ENCODE data around the gene TSC1.

- TF ChIP-seq CTCF (tag by site-specific recombination; IDR thresholded peaks at IDR 0.05), result no peak
- no peak for TF ChIP-seq GLIS1 (tag by site-specific recombination; IDR thresholded peaks at IDR 0.05)
- TF ChIP-seq ATF2 (tag by site-specific recombination; IDR thresholded peaks at IDR 0.05; ENCODE audit: low read depth), result no peak
- TF ChIP-seq ZSCAN16 (tag by site-specific recombination; IDR thresholded peaks at IDR 0.05), result no peak
- TF ChIP-seq, protein P1, sequence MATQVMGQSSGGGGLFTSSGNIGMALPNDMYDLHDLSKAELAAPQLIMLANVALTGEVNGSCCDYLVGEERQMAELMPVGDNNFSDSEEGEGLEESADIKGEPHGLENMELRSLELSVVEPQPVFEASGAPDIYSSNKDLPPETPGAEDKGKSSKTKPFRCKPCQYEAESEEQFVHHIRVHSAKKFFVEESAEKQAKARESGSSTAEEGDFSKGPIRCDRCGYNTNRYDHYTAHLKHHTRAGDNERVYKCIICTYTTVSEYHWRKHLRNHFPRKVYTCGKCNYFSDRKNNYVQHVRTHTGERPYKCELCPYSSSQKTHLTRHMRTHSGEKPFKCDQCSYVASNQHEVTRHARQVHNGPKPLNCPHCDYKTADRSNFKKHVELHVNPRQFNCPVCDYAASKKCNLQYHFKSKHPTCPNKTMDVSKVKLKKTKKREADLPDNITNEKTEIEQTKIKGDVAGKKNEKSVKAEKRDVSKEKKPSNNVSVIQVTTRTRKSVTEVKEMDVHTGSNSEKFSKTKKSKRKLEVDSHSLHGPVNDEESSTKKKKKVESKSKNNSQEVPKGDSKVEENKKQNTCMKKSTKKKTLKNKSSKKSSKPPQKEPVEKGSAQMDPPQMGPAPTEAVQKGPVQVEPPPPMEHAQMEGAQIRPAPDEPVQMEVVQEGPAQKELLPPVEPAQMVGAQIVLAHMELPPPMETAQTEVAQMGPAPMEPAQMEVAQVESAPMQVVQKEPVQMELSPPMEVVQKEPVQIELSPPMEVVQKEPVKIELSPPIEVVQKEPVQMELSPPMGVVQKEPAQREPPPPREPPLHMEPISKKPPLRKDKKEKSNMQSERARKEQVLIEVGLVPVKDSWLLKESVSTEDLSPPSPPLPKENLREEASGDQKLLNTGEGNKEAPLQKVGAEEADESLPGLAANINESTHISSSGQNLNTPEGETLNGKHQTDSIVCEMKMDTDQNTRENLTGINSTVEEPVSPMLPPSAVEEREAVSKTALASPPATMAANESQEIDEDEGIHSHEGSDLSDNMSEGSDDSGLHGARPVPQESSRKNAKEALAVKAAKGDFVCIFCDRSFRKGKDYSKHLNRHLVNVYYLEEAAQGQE (tag by site-specific recombination; IDR thresholded peaks at IDR 0.05), result no peak
- no peak for TF ChIP-seq PRDM6 (tag by site-specific recombination; IDR thresholded peaks at IDR 0.05)
- no peak for TF ChIP-seq ZNF626 (tag by site-specific recombination; IDR thresholded peaks at IDR 0.05)
- TF ChIP-seq ZNF266 (tag by site-specific recombination; IDR thresholded peaks at IDR 0.05; ENCODE audit: low read depth), result no peak
- TF ChIP-seq, protein P2, sequence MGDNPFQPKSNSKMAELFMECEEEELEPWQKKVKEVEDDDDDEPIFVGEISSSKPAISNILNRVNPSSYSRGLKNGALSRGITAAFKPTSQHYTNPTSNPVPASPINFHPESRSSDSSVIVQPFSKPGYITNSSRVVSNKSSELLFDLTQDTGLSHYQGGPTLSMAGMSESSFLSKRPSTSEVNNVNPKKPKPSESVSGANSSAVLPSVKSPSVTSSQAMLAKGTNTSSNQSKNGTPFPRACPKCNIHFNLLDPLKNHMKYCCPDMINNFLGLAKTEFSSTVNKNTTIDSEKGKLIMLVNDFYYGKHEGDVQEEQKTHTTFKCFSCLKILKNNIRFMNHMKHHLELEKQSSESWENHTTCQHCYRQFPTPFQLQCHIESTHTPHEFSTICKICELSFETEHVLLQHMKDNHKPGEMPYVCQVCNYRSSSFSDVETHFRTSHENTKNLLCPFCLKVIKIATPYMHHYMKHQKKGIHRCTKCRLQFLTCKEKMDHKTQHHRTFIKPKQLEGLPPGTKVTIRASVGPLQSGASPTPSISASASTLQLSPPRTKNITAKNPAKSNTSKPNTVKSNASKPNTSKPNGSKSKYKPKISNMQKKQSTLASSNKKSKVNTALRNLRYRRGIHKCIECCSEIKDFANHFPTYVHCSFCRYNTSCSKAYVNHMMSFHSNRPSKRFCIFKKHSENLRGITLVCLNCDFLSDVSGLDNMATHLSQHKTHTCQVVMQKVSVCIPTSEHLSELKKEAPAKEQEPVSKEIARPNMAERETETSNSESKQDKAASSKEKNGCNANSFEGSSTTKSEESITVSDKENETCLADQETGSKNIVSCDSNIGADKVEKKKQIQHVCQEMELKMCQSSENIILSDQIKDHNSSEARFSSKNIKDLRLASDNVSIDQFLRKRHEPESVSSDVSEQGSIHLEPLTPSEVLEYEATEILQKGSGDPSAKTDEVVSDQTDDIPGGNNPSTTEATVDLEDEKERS (tag by site-specific recombination; IDR thresholded peaks at IDR 0.05), result no peak
- no peak for TF ChIP-seq ZNF133 (tag by site-specific recombination; IDR thresholded peaks at IDR 0.05)
These were observed 6.9 kb downstream of the TSC1 start for GRCh38 chr9:132937463-132937901.
